ENCODE results near the gene HOMER1. TPM values are rescaled to one million over a fixed set of nuclear protein-coding genes. Genes with fewer than 3 reads are reported as not detected.

The HOMER1 gene
- total and polyA plus RNA-seq, 10 of the 15 experiments (the other 5 are each of a cell fraction or from before 2014, with no cell fraction given) = 0.96 to 22.0 (median 7.5) TPM

Small RNA genes within 50 kb of the gene (small RNA-seq; reads per million reads assigned to genes)
- not detected for gene RF00019

Other genes starting within 250 kb of the HOMER1 start
- 62.6 and 71.8 TPM in 2 replicates for gene TENT2, start 98.3 kb upstream of the HOMER1 start, total RNA-seq (2014; rRNA removed)
- 73.9 and 80.3 TPM in 2 replicates for gene TENT2, start 98.3 kb upstream of the HOMER1 start, total RNA-seq (2014; rRNA removed; fragmentation: Illumina TruSeq; extraction: Trizol)
- 61.8 and 66.2 TPM in 2 replicates for gene TENT2, start 98.3 kb upstream of the HOMER1 start, total RNA-seq (2021)
- 100 and 135 TPM in 2 replicates for gene TENT2, start 98.3 kb upstream of the HOMER1 start, polyA plus RNA-seq (2011; rRNA removed)
- gene TENT2, start 98.3 kb upstream of the HOMER1 start, polyA plus RNA-seq (2014; fragmentation: Illumina TruSeq; extraction: Trizol) = 64.3 and 93.6 TPM in 2 replicates
- 10 to 100 TPM; 19.5 to 25.7 TPM for gene TENT2, start 98.3 kb upstream of the HOMER1 start, polyA plus RNA-seq (2014; fragmentation: Nextera tagmentation; extraction: Ambion mirVana)
- 39.9 and 46.2 TPM in 2 replicates for gene TENT2, start 98.3 kb upstream of the HOMER1 start, polyA plus RNA-seq (2014; rRNA removed)
- 10 to 100 TPM; 51.9 to 55.3 TPM for gene TENT2, start 98.3 kb upstream of the HOMER1 start, polyA plus RNA-seq (2016; fragmentation: Nextera tagmentation; extraction: Ambion mirVana)
- gene CMYA5, start 175.7 kb upstream of the HOMER1 start, total RNA-seq (2014; rRNA removed) = 0.17 and 0.82 TPM in 2 replicates
- 0.09 and 0.27 TPM in 2 replicates for gene CMYA5, start 175.7 kb upstream of the HOMER1 start, total RNA-seq (2014; rRNA removed; fragmentation: Illumina TruSeq; extraction: Trizol)
- 0.13 TPM in 2 replicates for gene CMYA5, start 175.7 kb upstream of the HOMER1 start, total RNA-seq (2021)
- gene CMYA5, start 175.7 kb upstream of the HOMER1 start, polyA plus RNA-seq (2011; rRNA removed) = 0.34 and 0.39 TPM in 2 replicates
- 0.16 and 0.21 TPM in 2 replicates for gene CMYA5, start 175.7 kb upstream of the HOMER1 start, polyA plus RNA-seq (2014; fragmentation: Illumina TruSeq; extraction: Trizol)
- gene CMYA5, start 175.7 kb upstream of the HOMER1 start, polyA plus RNA-seq (2014; fragmentation: Nextera tagmentation; extraction: Ambion mirVana) = under 1 TPM; 0.03 to 0.04 TPM
- 0.27 and 0.60 TPM in 2 replicates for gene CMYA5, start 175.7 kb upstream of the HOMER1 start, polyA plus RNA-seq (2014; rRNA removed)
- gene CMYA5, start 175.7 kb upstream of the HOMER1 start, polyA plus RNA-seq (2016; fragmentation: Nextera tagmentation; extraction: Ambion mirVana) = under 1 TPM in 1 of 2 experiments, not detected in 1; 0.01 TPM

All from GM12878 (cell line).